Measurements from ENCODE around the gene FHAD1. TPM values are rescaled to one million over a fixed set of nuclear protein-coding genes. Genes with fewer than 3 reads are reported as not detected.
"Not testable (repeated sequence)": the region's sequence is repeated elsewhere in the genome, so short reads cannot be mapped to it uniquely, and the experiment has no call there.

The FHAD1 gene
- total RNA-seq, 2 experiments from 2014 or later = not detected

GRCh38 chr1:15371610-15372545, 124.9 kb downstream of the FHAD1 start:
- no peaks in the 10 kb centered on the region for H4K20me1 ChIP-seq (ENCODE audit: insufficient read depth, low read length)
- intact Hi-C loops (cut with micrococcal nuclease; ENCODE audit: unreplicated experiment) = no loop called here
- no peak overlapping the region for H3K27ac ChIP-seq (ENCODE audit: low read depth, low read length, poor library complexity, severe bottlenecking)
- BruUV-seq (replicated peaks) = no TSS peak
- H3K9me2 ChIP-seq (ENCODE audit: insufficient read depth, low read length) = no peaks in the 10 kb centered on the region
- no peaks in the 10 kb centered on the region for H3K9me3 ChIP-seq (ENCODE audit: low read length)
- ChIA-PET POLR2A (no interaction called here), CTCF (ENCODE audit: unreplicated experiment) (no interaction called here)
- H3K79me2 ChIP-seq (ENCODE audit: insufficient read depth, low read depth, low read length) = no peaks in the 10 kb centered on the region
- no peak for TF ChIP-seq EZH2phosphoT487 (IDR thresholded peaks at IDR 0.05; ENCODE audit: borderline replicate concordance, low read depth, low read length)
- TF ChIP-seq, protein P1, sequence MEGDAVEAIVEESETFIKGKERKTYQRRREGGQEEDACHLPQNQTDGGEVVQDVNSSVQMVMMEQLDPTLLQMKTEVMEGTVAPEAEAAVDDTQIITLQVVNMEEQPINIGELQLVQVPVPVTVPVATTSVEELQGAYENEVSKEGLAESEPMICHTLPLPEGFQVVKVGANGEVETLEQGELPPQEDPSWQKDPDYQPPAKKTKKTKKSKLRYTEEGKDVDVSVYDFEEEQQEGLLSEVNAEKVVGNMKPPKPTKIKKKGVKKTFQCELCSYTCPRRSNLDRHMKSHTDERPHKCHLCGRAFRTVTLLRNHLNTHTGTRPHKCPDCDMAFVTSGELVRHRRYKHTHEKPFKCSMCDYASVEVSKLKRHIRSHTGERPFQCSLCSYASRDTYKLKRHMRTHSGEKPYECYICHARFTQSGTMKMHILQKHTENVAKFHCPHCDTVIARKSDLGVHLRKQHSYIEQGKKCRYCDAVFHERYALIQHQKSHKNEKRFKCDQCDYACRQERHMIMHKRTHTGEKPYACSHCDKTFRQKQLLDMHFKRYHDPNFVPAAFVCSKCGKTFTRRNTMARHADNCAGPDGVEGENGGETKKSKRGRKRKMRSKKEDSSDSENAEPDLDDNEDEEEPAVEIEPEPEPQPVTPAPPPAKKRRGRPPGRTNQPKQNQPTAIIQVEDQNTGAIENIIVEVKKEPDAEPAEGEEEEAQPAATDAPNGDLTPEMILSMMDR (conservative IDR thresholded peaks at IDR 0.05; ENCODE audit: low read length) = no peak
- no peak overlapping the region for H3K4me3 ChIP-seq (ENCODE audit: low read depth, low read length, poor library complexity, severe bottlenecking)
- H2AFZ ChIP-seq (ENCODE audit: low read length) = no peak overlapping the region
- no peaks in the 10 kb centered on the region for H3K4me1 ChIP-seq (ENCODE audit: insufficient read depth, low read length, poor library complexity, severe bottlenecking)
- no peaks in the 10 kb centered on the region for H3K36me3 ChIP-seq (ENCODE audit: insufficient read depth, low read length)
- H3K4me2 ChIP-seq (ENCODE audit: low read length) = no peak overlapping the region
- no peak for DNase-seq (ENCODE audit: low spot score)

GRCh38 chr1:15378729-15379128, 131.7 kb downstream of the FHAD1 start:
- Histone ChIP-seq H3K9me3 (ENCODE audit: low read length) (no peaks in the 10 kb centered on the region), H3K9me2 (ENCODE audit: insufficient read depth, low read length) (no peaks in the 10 kb centered on the region), H3K4me2 (ENCODE audit: low read length) (no peak overlapping the region), H3K4me1 (ENCODE audit: insufficient read depth, low read length, poor library complexity, severe bottlenecking) (no peaks in the 10 kb centered on the region), H3K36me3 (ENCODE audit: insufficient read depth, low read length) (no peaks in the 10 kb centered on the region), H4K20me1 (ENCODE audit: insufficient read depth, low read length) (no peaks in the 10 kb centered on the region), H3K79me2 (ENCODE audit: insufficient read depth, low read depth, low read length) (no peaks in the 10 kb centered on the region), H3K4me3 (ENCODE audit: low read depth, low read length, poor library complexity, severe bottlenecking) (no peak overlapping the region), H3K27ac (ENCODE audit: low read depth, low read length, poor library complexity, severe bottlenecking) (no peak overlapping the region), H2AFZ (ENCODE audit: low read length) (no peak overlapping the region)
- TF ChIP-seq, protein P1 (conservative IDR thresholded peaks at IDR 0.05; ENCODE audit: low read length) = no peak
- no peak for TF ChIP-seq EZH2phosphoT487 (IDR thresholded peaks at IDR 0.05; ENCODE audit: borderline replicate concordance, low read depth, low read length)
- no TSS peak for BruUV-seq (replicated peaks)
- no peak for DNase-seq (ENCODE audit: low spot score)
- CTCF ChIA-PET (ENCODE audit: unreplicated experiment) = no interaction called here
- POLR2A ChIA-PET = no interaction called here
- intact Hi-C loops (cut with micrococcal nuclease; ENCODE audit: unreplicated experiment) = no loop called here

GRCh38 chr1:15379151-15379550, 132.1 kb downstream of the FHAD1 start:
- DNase-seq (ENCODE audit: low spot score); H3K27ac ChIP-seq (ENCODE audit: low read depth, low read length, poor library complexity, severe bottlenecking); POLR2A ChIA-PET; H3K4me1 ChIP-seq (ENCODE audit: insufficient read depth, low read length, poor library complexity, severe bottlenecking); H3K79me2 ChIP-seq (ENCODE audit: insufficient read depth, low read depth, low read length); H3K4me2 ChIP-seq (ENCODE audit: low read length); H4K20me1 ChIP-seq (ENCODE audit: insufficient read depth, low read length); H3K4me3 ChIP-seq (ENCODE audit: low read depth, low read length, poor library complexity, severe bottlenecking); BruUV-seq (replicated peaks); H3K9me3 ChIP-seq (ENCODE audit: low read length); H3K36me3 ChIP-seq (ENCODE audit: insufficient read depth, low read length); intact Hi-C loops (cut with micrococcal nuclease; ENCODE audit: unreplicated experiment); H2AFZ ChIP-seq (ENCODE audit: low read length); CTCF ChIA-PET (ENCODE audit: unreplicated experiment); H3K9me2 ChIP-seq (ENCODE audit: insufficient read depth, low read length): not testable (repeated sequence)
